ENCODE results near the gene SHISA3.

Gene SHISA3

DNA sequence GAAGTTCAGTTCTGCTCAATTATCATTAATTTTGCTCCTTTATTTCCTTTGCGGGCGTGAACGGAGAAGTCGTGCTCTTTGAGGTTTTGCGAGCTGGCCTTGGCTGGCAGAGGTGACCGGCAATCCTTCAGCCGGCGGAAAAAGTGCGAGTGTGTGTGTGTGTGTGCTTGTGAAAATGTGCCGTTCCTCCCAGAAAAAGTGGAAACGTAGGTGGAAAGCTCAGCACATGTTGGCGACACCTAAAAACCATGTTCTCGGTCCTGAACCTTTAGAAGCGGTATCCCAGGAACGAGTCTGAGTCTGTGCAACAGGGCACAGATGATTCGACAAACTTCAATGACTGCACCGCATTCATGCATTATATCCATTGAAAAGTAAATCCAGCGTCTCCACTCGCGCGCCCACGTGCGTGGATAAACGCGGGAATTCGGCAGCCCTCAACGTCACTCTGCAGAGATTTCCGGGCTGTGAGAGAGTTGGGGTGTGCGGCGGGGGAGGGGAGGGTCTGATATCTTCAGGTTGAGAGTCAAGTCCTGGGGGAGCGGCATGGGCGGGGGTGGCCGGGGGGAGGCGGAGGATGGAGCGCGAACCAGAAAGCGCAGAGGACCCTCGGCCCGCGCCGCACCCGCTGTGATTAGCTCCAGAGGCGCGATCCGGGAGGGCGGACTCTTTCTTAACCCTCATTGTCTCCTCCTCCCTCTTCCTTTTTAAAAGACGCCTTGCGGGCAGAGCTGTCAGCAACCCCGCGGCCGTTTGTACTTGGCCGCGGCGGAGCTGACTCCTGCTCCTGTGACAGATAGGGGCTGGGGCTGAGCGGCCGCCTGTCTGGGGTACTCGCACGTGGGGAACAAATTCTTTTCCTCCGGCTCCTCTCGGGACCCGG lies at the start of gene SHISA3:
TSS of gene SHISA3 (plus strand) at position 737 of the 883 bp plus-strand sequence. CDS start 569 bp downstream, outside the sequence.
- no peak for DNase-seq (ENCODE audit: extremely low read depth, low read depth)
- H3K4me3 ChIP-seq (replicated peaks; ENCODE audit: low read depth, low read length): 0 out of 2 replicates have a peak within 1 kb of the TSS, but pooled peaks have one; percentile 7
- TF ChIP-seq, protein P1, sequence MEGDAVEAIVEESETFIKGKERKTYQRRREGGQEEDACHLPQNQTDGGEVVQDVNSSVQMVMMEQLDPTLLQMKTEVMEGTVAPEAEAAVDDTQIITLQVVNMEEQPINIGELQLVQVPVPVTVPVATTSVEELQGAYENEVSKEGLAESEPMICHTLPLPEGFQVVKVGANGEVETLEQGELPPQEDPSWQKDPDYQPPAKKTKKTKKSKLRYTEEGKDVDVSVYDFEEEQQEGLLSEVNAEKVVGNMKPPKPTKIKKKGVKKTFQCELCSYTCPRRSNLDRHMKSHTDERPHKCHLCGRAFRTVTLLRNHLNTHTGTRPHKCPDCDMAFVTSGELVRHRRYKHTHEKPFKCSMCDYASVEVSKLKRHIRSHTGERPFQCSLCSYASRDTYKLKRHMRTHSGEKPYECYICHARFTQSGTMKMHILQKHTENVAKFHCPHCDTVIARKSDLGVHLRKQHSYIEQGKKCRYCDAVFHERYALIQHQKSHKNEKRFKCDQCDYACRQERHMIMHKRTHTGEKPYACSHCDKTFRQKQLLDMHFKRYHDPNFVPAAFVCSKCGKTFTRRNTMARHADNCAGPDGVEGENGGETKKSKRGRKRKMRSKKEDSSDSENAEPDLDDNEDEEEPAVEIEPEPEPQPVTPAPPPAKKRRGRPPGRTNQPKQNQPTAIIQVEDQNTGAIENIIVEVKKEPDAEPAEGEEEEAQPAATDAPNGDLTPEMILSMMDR (IDR thresholded peaks at IDR 0.05; ENCODE audit: low read depth, low read length, missing control alignments): no peak

DNA sequence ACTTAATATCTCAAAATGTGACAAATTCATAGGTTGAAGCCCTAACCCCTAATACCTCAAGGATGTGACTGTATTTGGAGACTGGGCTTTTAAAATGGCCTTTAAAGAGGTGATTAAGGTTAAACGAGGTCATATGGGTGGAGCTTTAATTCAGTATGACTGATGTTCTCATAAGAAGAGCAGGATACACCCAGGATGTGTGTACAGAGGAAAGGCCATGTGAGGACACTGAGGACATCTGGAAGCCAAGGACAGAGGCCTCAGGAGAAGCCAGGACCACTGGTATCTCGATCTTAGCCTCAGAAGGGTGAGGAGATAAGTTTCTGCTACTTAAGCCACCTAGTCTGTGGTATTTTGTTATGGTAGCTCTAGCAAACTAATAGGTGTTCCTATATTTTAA lies 49.0 kb upstream of the SHISA3 start:
- H3K4me3 ChIP-seq (replicated peaks; ENCODE audit: low read depth, low read length): no peak overlapping the region
- TF ChIP-seq, protein P1 (IDR thresholded peaks at IDR 0.05; ENCODE audit: low read depth, low read length, missing control alignments): no peak
- DNase-seq (ENCODE audit: extremely low read depth, low read depth): no peak

DNA sequence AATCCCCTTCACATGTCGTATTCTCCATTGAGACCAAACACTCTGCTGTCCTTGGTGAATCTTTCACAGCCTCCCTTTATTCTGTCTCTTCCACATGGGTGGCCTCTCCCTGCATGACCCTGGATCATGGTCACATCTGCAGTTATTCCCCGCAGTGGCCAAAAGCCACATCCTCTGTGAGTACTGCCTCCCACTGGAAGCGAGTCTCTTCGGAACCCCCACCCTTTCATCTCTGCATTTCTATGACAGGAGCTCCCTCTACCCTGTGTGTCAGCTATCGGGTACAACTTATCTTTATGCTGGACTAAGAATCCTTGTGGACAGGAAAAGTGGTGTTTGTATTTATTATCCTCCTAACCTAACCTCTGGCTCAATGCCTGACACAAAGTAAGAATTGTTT lies 48.6 kb upstream of the SHISA3 start:
- H3K4me3 ChIP-seq (replicated peaks; ENCODE audit: low read depth, low read length): no peak overlapping the region
- TF ChIP-seq, protein P1 (IDR thresholded peaks at IDR 0.05; ENCODE audit: low read depth, low read length, missing control alignments): no peak
- no peak for DNase-seq (ENCODE audit: extremely low read depth, low read depth)

DNA sequence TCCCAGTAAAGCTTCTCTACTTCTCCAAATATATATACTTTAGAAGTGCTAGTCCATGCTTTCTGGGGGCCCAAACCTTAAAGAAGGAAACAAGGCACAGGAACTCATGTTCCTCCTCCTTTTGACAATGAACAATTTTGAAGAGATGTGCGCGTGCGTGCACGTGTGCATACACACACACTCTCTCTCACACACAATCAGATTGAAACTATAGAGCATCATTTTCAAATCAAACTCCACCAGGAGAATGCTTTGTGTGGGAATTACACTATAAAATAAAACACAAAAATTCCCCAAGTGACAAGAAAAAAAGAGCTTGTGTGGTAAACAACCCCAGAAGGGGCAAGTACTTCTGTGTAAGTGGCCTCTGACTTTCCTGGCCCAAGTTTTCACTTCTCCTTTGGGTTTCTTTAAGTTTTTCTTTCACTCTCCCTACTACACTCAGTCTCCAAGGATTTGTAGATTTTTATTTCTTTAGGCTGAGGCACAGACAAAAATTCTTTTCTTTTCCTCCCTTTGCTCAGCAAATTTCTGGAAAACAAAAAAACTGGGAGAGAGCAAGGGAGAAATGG lies 46.6 kb upstream of the SHISA3 start:
- TF ChIP-seq, protein P1 (IDR thresholded peaks at IDR 0.05; ENCODE audit: low read depth, low read length, missing control alignments): no peak
- no peak overlapping the region for H3K4me3 ChIP-seq (replicated peaks; ENCODE audit: low read depth, low read length)
- no peak for DNase-seq (ENCODE audit: extremely low read depth, low read depth)

DNA sequence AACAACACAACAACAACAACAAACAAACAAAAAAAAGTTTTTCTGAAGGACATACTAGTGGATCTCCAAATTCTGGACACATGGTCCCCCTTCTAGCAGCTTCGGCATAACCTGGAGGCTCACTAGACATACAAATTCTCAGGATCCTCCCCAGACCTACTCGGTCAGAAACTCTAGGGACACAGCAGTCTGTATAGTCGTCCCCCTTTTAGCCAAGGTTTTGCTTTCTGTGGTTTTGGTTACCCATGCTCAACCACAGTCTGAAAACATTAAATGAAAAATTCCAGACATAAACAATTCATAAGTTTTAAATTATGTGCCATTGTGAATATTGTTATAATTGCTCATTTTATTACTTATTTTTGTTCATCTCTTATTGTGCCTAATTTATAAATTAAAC lies 45.2 kb upstream of the SHISA3 start:
- TF ChIP-seq, protein P1 (IDR thresholded peaks at IDR 0.05; ENCODE audit: low read depth, low read length, missing control alignments): no peak
- H3K4me3 ChIP-seq (replicated peaks; ENCODE audit: low read depth, low read length): no peak overlapping the region
- DNase-seq (ENCODE audit: extremely low read depth, low read depth): no peak

DNA sequence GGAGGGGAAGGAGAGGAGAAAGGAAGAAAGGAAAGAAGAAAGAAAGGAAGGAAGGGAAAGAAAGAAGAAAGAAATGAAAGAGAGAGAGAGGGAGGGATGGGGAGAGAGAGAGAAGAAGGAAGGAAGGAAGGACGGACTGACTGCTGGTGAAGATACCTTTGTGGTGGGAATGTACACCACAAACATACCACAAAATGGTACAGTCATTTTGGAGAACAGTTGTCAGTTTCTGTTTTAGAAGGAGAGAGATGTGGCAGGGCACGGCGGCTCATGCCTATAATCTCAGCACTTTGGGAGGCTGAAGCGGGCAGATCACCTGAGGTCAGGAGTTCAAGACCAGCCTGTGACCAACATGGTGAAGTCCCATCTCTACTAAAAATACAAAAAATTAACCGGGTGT lies 40.0 kb upstream of the SHISA3 start:
- TF ChIP-seq, protein P1 (IDR thresholded peaks at IDR 0.05; ENCODE audit: low read depth, low read length, missing control alignments): no peak
- no peak for DNase-seq (ENCODE audit: extremely low read depth, low read depth)
- H3K4me3 ChIP-seq (replicated peaks; ENCODE audit: low read depth, low read length): no peak overlapping the region
